NOMO-1 treated with DMSO at 0.1 percent for 48 hours (cell line): ENCODE data around the gene KDM4F.

Source experiments
- DNase-seq: peaks from one replicate; lab custom pipeline; 2025; ENCODE audit not compliant: unreplicated experiment; lab: John Stamatoyannopoulos, UW

KDM4F gene

DNA sequence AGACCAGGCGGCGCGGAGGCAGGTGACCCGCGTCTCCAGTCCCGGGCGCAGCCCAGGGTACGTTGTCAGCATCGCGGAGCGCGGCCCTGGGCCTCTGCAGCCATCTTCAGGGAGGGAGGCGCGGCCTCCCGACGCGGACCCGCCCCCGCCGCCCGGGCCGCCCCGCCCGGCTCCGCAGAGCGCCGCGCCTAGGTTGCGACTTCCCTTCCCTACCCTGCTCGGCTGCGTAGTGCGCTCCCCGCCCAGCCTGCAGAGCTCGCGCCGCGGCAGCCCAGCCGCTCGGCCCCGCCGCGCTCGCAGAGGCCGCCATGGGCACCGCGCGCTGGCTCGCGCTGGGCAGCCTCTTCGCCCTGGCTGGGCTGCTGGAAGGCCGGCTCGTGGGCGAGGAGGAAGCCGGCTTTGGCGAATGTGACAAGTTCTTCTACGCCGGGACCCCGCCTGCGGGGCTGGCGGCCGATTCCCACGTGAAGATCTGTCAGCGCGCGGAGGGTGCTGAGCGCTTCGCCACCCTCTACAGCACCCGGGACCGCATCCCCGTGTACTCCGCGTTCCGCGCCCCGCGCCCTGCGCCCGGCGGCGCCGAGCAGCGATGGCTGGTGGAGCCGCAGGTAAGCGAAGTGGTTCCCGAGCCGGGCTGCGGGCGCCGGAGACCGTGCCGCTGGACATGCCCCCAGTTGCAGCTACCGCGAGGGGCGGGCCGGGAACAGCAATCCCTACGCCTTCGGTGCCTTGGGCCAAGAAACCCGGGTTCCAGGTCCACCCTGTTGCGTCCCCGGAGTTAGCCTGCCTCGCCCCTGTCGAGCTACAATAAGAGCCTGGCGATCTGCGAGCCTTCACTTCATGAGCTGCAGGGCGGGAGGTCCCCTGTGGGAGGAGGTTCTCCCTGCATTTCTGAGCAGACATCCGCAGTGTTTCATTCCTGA lies 40.7 kb downstream of the KDM4F start, which contains the start of gene ENDOD1:
Gene ENDOD1, plus strand, starts transcription at position 227 of the 923 bp plus-strand sequence. Its CDS starts 82 bp downstream, at position 309.
- DNase-seq: peak; percentile 78

DNA sequence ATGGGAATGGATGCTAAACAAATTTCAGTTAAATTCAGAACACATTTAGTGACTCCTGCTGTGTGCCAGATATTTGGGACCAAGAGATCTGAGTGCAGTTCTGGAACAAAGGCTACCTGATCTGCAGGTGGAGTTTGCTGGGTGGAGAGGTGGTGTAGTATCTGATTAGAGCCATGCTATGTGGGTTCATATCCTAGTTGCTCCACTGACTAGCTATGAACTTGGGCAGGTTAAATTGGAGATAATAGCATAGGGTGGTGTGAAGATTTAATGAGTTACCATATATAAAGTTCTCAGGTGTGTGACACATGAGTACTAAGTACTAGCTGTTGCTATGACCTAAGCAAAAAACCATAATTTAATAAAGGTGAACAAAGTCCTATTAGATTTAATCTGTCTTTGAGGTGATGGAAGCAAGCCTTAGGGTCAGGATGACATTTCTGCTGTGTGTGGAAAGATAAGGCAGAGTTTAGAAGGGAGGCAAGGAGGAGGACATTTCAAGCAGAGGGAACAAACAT lies 42.5 kb downstream of the KDM4F start:
- DNase-seq: no peak

- peak; percentile 30 for DNase-seq
Observed at GRCh38 chr11:95092549-95093324, 43.5 kb downstream of the KDM4F start.

DNA sequence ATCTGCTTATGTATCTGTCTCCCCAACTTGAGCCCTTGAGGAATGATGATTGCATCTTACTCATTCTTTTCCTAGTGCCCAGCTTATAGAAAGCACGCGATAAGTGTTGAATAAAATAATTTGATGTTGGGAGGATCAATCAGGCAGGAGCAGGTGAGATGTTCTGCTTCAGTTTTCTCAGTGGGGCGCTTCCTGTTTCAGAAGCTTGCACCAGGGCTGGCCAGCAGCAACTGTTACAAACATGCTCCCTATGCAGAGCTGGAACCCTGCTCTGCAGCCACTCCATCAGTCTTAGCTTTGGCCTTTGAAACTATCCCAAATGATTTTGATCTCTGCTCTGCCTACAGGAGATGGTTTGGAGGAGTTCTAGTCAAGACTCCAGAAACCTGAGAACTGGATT lies 44.3 kb downstream of the KDM4F start:
- DNase-seq: peak; percentile 10

DNA sequence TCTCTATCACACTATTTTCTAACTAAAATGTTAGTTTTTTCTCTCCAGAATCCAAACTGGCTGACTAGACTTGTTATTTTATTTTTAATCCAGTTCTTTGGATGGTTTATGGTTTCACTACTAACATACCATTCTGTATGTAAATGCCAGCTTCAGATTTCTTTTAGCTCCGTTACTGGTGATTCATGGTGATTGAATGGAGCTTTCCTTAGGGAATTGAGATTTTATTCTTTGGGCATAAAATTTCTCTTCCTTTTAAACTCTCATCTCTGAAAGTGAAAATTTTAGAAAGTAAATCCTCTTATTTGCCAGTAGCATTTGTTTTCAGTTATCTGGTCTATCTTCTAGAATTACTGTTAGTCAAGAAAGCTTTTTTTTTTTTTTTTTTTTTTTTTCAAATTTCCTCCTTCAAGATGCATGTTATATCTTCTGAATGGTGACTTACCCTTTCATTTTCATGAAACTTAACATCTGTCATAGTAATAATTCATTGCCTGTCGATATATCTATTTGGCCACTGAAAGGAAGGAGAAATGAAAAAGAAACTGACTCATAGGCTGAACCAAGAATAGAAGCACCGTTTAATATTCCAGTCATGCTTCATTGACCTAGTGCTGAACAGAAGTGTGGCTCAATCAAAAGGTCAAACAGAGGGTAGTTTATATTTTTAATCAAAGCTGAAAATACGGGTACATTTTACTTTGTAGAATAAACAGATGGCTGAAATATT lies 46.8 kb downstream of the KDM4F start:
- peak; percentile 76 for DNase-seq

- DNase-seq: no peak
Observed at GRCh38 chr11:95097209-95097608, 48.0 kb downstream of the KDM4F start.

GRCh38 chr11:95098826-95099225 lies 49.6 kb downstream of the KDM4F start:
- no peak for DNase-seq

DNA sequence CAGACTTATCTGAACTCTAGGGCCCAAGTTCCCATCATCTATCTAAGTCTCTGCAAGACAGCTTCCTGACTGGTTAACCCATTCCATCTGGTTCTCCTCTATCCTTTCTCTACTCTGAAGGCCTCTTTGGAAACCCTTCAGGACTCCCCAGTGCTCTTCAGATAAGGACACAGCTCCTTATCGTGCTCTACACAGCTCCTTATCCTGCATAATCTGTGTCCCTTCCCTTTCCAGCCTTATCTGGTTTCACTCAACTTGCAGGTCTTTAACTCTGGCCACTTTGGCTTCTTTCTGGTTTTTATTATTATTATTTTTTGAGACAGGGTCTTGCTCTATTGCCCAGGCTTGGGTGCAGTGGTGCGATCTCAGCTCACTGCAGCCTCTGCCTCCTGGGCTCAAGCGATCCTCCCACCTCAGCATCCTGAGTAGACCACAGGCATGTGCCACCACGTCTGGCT lies 51.0 kb downstream of the KDM4F start:
- no peak for DNase-seq
